NCI-H1048 (cell line): ENCODE measurements around the gene RAP1GAP.
"Not testable (repeated sequence)": the region's sequence is repeated elsewhere in the genome, so short reads cannot be mapped to it uniquely, and the experiment has no call there.

ENCODE experiments used
- DNase-seq: peaks from one replicate; lab custom pipeline; 2025; lab: John Stamatoyannopoulos, UW

Gene RAP1GAP

GRCh38 chr1:21677168-21677567, 8.0 kb upstream of the RAP1GAP start:
- no peak for DNase-seq

GRCh38 chr1:21674957-21675356, 5.8 kb upstream of the RAP1GAP start:
- no peak for DNase-seq

GRCh38 chr1:21673853-21674252, 4.7 kb upstream of the RAP1GAP start:
- DNase-seq, result not testable (repeated sequence)

- DNase-seq, result no peak
Observed at GRCh38 chr1:21673277-21673780, 4.2 kb upstream of the RAP1GAP start.

- no peak for DNase-seq
Observed at GRCh38 chr1:21672478-21673276, 3.5 kb upstream of the RAP1GAP start.

GRCh38 chr1:21671915-21672314, 2.8 kb upstream of the RAP1GAP start:
- no peak for DNase-seq

GRCh38 chr1:21670956-21671902, 2.1 kb upstream of the RAP1GAP start:
- DNase-seq, result no peak

GRCh38 chr1:21670059-21670881, 1.1 kb upstream of the RAP1GAP start:
- DNase-seq, result no peak

GRCh38 chr1:21668951-21669257, 253 bp downstream of the RAP1GAP start:
- no peak for DNase-seq

- DNase-seq, result no peak
Observed at GRCh38 chr1:21668232-21668950, 766 bp downstream of the RAP1GAP start.

GRCh38 chr1:21667348-21668231, 1.6 kb downstream of the RAP1GAP start:
- no peak for DNase-seq

- no peak for DNase-seq
Observed at GRCh38 chr1:21666576-21667320, 2.4 kb downstream of the RAP1GAP start.

- DNase-seq, result no peak
Observed at GRCh38 chr1:21665711-21666575, 3.2 kb downstream of the RAP1GAP start.

- DNase-seq, result no peak
Observed at GRCh38 chr1:21664806-21665588, 4.2 kb downstream of the RAP1GAP start.

GRCh38 chr1:21663951-21664805, 5.0 kb downstream of the RAP1GAP start:
- DNase-seq, result no peak

- no peak for DNase-seq
Observed at GRCh38 chr1:21663248-21663950, 5.8 kb downstream of the RAP1GAP start.
